B cell (primary cell): ENCODE results near the gene PTGES2.
"Not testable (repeated sequence)": the region's sequence is repeated elsewhere in the genome, so short reads cannot be mapped to it uniquely, and the experiment has no call there.

ENCODE experiments used
- EZH2 ChIP-seq: IDR thresholded peaks from 2 replicates; pipeline ENCODE4 v1.6.1; 2012; ENCODE audit warnings: borderline replicate concordance, low read depth, mild to moderate bottlenecking, moderate library complexity, low read length; ENCODE audit not compliant: insufficient read depth, poor library complexity, severe bottlenecking
- TF ChIP-seq, protein P1 (sequence below): fragments of 200-600 bp; IDR thresholded peaks from one replicate; pipeline ENCODE4 v1.8.0; 2022; ENCODE audit warnings: antibody characterized with exemption, mild to moderate bottlenecking

GRCh38 chr9:128111726-128112125 is 15.8 kb downstream of the PTGES2 start:
- TF ChIP-seq, protein P1, sequence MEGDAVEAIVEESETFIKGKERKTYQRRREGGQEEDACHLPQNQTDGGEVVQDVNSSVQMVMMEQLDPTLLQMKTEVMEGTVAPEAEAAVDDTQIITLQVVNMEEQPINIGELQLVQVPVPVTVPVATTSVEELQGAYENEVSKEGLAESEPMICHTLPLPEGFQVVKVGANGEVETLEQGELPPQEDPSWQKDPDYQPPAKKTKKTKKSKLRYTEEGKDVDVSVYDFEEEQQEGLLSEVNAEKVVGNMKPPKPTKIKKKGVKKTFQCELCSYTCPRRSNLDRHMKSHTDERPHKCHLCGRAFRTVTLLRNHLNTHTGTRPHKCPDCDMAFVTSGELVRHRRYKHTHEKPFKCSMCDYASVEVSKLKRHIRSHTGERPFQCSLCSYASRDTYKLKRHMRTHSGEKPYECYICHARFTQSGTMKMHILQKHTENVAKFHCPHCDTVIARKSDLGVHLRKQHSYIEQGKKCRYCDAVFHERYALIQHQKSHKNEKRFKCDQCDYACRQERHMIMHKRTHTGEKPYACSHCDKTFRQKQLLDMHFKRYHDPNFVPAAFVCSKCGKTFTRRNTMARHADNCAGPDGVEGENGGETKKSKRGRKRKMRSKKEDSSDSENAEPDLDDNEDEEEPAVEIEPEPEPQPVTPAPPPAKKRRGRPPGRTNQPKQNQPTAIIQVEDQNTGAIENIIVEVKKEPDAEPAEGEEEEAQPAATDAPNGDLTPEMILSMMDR: not testable (repeated sequence)
- TF ChIP-seq EZH2: not testable (repeated sequence)
